HUES6 (cell line): ENCODE data around the gene OLFML3.
"Not testable (repeated sequence)": the region's sequence is repeated elsewhere in the genome, so short reads cannot be mapped to it uniquely, and the experiment has no call there.

Experiments used
- H3K27ac ChIP-seq: 2 replicates; pipeline ENCODE4 v1.7.0; 2013; ENCODE audit warnings: low read depth, mild to moderate bottlenecking, low read length, inconsistent platforms
- H3K27me3 ChIP-seq: 2 replicates; pipeline ENCODE4 v1.6.1; 2013; ENCODE audit warnings: low read length; ENCODE audit not compliant: control insufficient read depth, insufficient read depth
- H3K36me3 ChIP-seq: 2 replicates; pipeline ENCODE4 v1.6.1; 2013; ENCODE audit warnings: low read length; ENCODE audit not compliant: control insufficient read depth, insufficient read depth
- H3K4me1 ChIP-seq: 2 replicates; pipeline ENCODE4 v1.6.1; 2013; ENCODE audit warnings: low read length; ENCODE audit not compliant: control insufficient read depth, insufficient read depth
- H3K4me3 ChIP-seq: 2 replicates; pipeline ENCODE4 v1.5.1; 2013; ENCODE audit warnings: low read depth, low read length
- H3K9ac ChIP-seq: one replicate; pipeline ENCODE4 v1.6.1; 2013; ENCODE audit warnings: mild to moderate bottlenecking, low read length
- H3K9me3 ChIP-seq: 2 replicates; pipeline ENCODE4 v1.6.1; 2013; ENCODE audit warnings: low read depth, low read length; ENCODE audit not compliant: control insufficient read depth, insufficient read depth

Gene OLFML3

GRCh38 chr1:113993072-113993471, 13.8 kb downstream of the OLFML3 start:
- Histone ChIP-seq H3K4me1 (no peaks in the 10 kb centered on the region), H3K27me3 (no peaks in the 10 kb centered on the region), H3K9me3 (peaks cover 40% of the 10 kb centered on the region), H3K9ac (no peak overlapping the region), H3K27ac (no peak overlapping the region), H3K4me3 (no peak overlapping the region), H3K36me3 (no peaks in the 10 kb centered on the region)

- Histone ChIP-seq H3K9ac (no peak overlapping the region), H3K27me3 (no peaks in the 10 kb centered on the region), H3K36me3 (no peaks in the 10 kb centered on the region), H3K27ac (no peak overlapping the region), H3K4me3 (no peak overlapping the region), H3K4me1 (no peaks in the 10 kb centered on the region), H3K9me3 (peaks cover 37% of the 10 kb centered on the region)
Measured at GRCh38 chr1:113993766-113994165, 14.5 kb downstream of the OLFML3 start.

- Histone ChIP-seq H3K4me3 (no peak overlapping the region), H3K9ac (no peak overlapping the region), H3K4me1 (peaks cover 8% of the 10 kb centered on the region), H3K27ac (no peak overlapping the region), H3K27me3 (no peaks in the 10 kb centered on the region), H3K9me3 (peaks cover 28% of the 10 kb centered on the region), H3K36me3 (no peaks in the 10 kb centered on the region)
Measured at GRCh38 chr1:113995382-113995781, 16.1 kb downstream of the OLFML3 start.

GRCh38 chr1:113998361-113998760, 19.1 kb downstream of the OLFML3 start:
- peaks cover 26% of the 10 kb centered on the region for H3K9me3 ChIP-seq
- H3K4me1 ChIP-seq: peaks cover 28% of the 10 kb centered on the region
- H3K27ac ChIP-seq: no peak overlapping the region
- H3K4me3 ChIP-seq: no peak overlapping the region
- no peak overlapping the region for H3K9ac ChIP-seq
- H3K27me3 ChIP-seq: no peaks in the 10 kb centered on the region
- H3K36me3 ChIP-seq: no peaks in the 10 kb centered on the region

- H3K36me3 ChIP-seq: no peaks in the 10 kb centered on the region
- H3K27me3 ChIP-seq: no peaks in the 10 kb centered on the region
- H3K27ac ChIP-seq: no peak overlapping the region
- peaks cover 25% of the 10 kb centered on the region for H3K9me3 ChIP-seq
- H3K4me3 ChIP-seq: no peak overlapping the region
- no peak overlapping the region for H3K9ac ChIP-seq
- peaks cover 28% of the 10 kb centered on the region for H3K4me1 ChIP-seq
Measured at GRCh38 chr1:113999233-113999632, 20.0 kb downstream of the OLFML3 start.

GRCh38 chr1:113999799-114000198, 20.5 kb downstream of the OLFML3 start:
- Histone ChIP-seq H3K9me3 (peaks cover 29% of the 10 kb centered on the region), H3K27me3 (no peaks in the 10 kb centered on the region), H3K36me3 (no peaks in the 10 kb centered on the region), H3K4me3 (no peak overlapping the region), H3K27ac (no peak overlapping the region), H3K9ac (no peak overlapping the region), H3K4me1 (peaks cover 28% of the 10 kb centered on the region)

GRCh38 chr1:114000406-114000805, 21.1 kb downstream of the OLFML3 start:
- H3K9ac ChIP-seq: no peak overlapping the region
- H3K4me3 ChIP-seq: no peak overlapping the region
- peaks cover 29% of the 10 kb centered on the region for H3K9me3 ChIP-seq
- peaks cover 28% of the 10 kb centered on the region for H3K4me1 ChIP-seq
- no peaks in the 10 kb centered on the region for H3K27me3 ChIP-seq
- no peak overlapping the region for H3K27ac ChIP-seq
- no peaks in the 10 kb centered on the region for H3K36me3 ChIP-seq

- Histone ChIP-seq H3K9me3 (peaks cover 26% of the 10 kb centered on the region), H3K9ac (no peak overlapping the region), H3K36me3 (no peaks in the 10 kb centered on the region), H3K27me3 (no peaks in the 10 kb centered on the region), H3K4me3 (no peak overlapping the region), H3K27ac (no peak overlapping the region; the same call in 1 of the 2 replicates), H3K4me1 (peaks cover 29% of the 10 kb centered on the region)
Measured at GRCh38 chr1:114002492-114003239, 23.4 kb downstream of the OLFML3 start.

GRCh38 chr1:114003431-114003830, 24.2 kb downstream of the OLFML3 start:
- no peak overlapping the region for H3K27ac ChIP-seq
- peaks cover 36% of the 10 kb centered on the region for H3K4me1 ChIP-seq
- H3K36me3 ChIP-seq: no peaks in the 10 kb centered on the region
- peaks cover 26% of the 10 kb centered on the region for H3K9me3 ChIP-seq
- H3K9ac ChIP-seq: no peak overlapping the region
- H3K27me3 ChIP-seq: no peaks in the 10 kb centered on the region
- no peak overlapping the region for H3K4me3 ChIP-seq

- H3K27ac ChIP-seq, H3K36me3 ChIP-seq, H3K27me3 ChIP-seq, H3K9ac ChIP-seq, H3K4me3 ChIP-seq: not testable (repeated sequence)
- Histone ChIP-seq H3K9me3 (peaks cover 26% of the 10 kb centered on the region), H3K4me1 (peaks cover 35% of the 10 kb centered on the region)
Measured at GRCh38 chr1:114006825-114007224, 27.6 kb downstream of the OLFML3 start.

GRCh38 chr1:114008480-114008941, 29.2 kb downstream of the OLFML3 start:
- Histone ChIP-seq H3K36me3 (no peaks in the 10 kb centered on the region), H3K27ac (no peak overlapping the region), H3K27me3 (no peaks in the 10 kb centered on the region), H3K4me1 (peaks cover 21% of the 10 kb centered on the region), H3K9ac (no peak overlapping the region), H3K9me3 (peaks cover 26% of the 10 kb centered on the region), H3K4me3 (no peak overlapping the region)
